Raji (cell line): ENCODE measurements around the gene PLAAT3.

Experiments
- POLR2A ChIP-seq: IDR thresholded peaks from 2 replicates; pipeline ENCODE4 v1.6.1; 2011; ENCODE audit warnings: low read depth, low read length, control low read depth; ENCODE audit not compliant: insufficient read depth

The PLAAT3 gene

GRCh38 chr11:63614136-63614671 lies at the start of gene PLAAT3:
Gene PLAAT3 (minus strand): TSS chr11:63614433. CDS start chr11:63614014, 419 bp downstream.
- no peak for TF ChIP-seq POLR2A

GRCh38 chr11:63663809-63664208 lies 49.6 kb upstream of the PLAAT3 start:
- TF ChIP-seq POLR2A = no peak

GRCh38 chr11:63660972-63661371 lies 46.7 kb upstream of the PLAAT3 start:
- TF ChIP-seq POLR2A = no peak

- TF ChIP-seq POLR2A = no peak
Measured at GRCh38 chr11:63652671-63653070, 38.4 kb upstream of the PLAAT3 start.

GRCh38 chr11:63643205-63643604 lies 29.0 kb upstream of the PLAAT3 start:
- no peak for TF ChIP-seq POLR2A

GRCh38 chr11:63641727-63642126 lies 27.5 kb upstream of the PLAAT3 start:
- no peak for TF ChIP-seq POLR2A

GRCh38 chr11:63639199-63639832 lies 25.1 kb upstream of the PLAAT3 start:
- TF ChIP-seq POLR2A = no peak

- no peak for TF ChIP-seq POLR2A
Measured at GRCh38 chr11:63635762-63636465, 21.7 kb upstream of the PLAAT3 start.

GRCh38 chr11:63629426-63629825 lies 15.2 kb upstream of the PLAAT3 start:
- TF ChIP-seq POLR2A = no peak

- TF ChIP-seq POLR2A = no peak
Measured at GRCh38 chr11:63623513-63624140, 9.4 kb upstream of the PLAAT3 start.

- no peak for TF ChIP-seq POLR2A
Measured at GRCh38 chr11:63622323-63622722, 8.1 kb upstream of the PLAAT3 start.

GRCh38 chr11:63621071-63621470 lies 6.8 kb upstream of the PLAAT3 start:
- TF ChIP-seq POLR2A = no peak

- no peak for TF ChIP-seq POLR2A
Measured at GRCh38 chr11:63619967-63620366, 5.7 kb upstream of the PLAAT3 start.

- TF ChIP-seq POLR2A = no peak
Measured at GRCh38 chr11:63616953-63617352, 2.7 kb upstream of the PLAAT3 start.

GRCh38 chr11:63613517-63614135 lies 607 bp downstream of the PLAAT3 start:
- TF ChIP-seq POLR2A = no peak
